Neural cell (in vitro differentiated cells): ENCODE results near the gene VASH1. TPM values are rescaled to one million over a fixed set of nuclear protein-coding genes. Genes with fewer than 3 reads are reported as not detected.
"Not testable (repeated sequence)": the region's sequence is repeated elsewhere in the genome, so short reads cannot be mapped to it uniquely, and the experiment has no call there.

Source experiments
- H2AFZ ChIP-seq: fragments of 200-600, 300-800 bp; sonication (generic), shearing (Covaris generic); 2 replicates; pipeline ENCODE4 v1.6.0; 2014; ENCODE audit warnings: low read depth, mild to moderate bottlenecking, antibody characterized with exemption, low read length, moderate library complexity
- H3F3A ChIP-seq: fragments of 200-600 bp; shearing (Covaris generic); 2 replicates; pipeline ENCODE4 v1.6.1; 2016; ENCODE audit warnings: mild to moderate bottlenecking, moderate library complexity, mixed read lengths, antibody characterized with exemption, low read length; ENCODE audit not compliant: insufficient read depth, poor library complexity, severe bottlenecking
- H3K27ac ChIP-seq: fragments of 200-600, 300-800 bp; sonication (generic), shearing (Covaris generic); 2 replicates; pipeline ENCODE4 v1.5.1; 2014; ENCODE audit warnings: mild to moderate bottlenecking, low read length, moderate library complexity
- H3K27me3 ChIP-seq: fragments of 300-800, 200-600 bp; sonication (generic), shearing (Covaris generic); 2 replicates; pipeline ENCODE4 v1.6.0; 2014; ENCODE audit warnings: mild to moderate bottlenecking, low read depth, low read length, moderate library complexity; ENCODE audit not compliant: insufficient read depth
- H3K36me3 ChIP-seq: fragments of 300-800, 200-600 bp; sonication (generic), shearing (Covaris generic); 2 replicates; pipeline ENCODE4 v1.5.1; 2014; ENCODE audit warnings: mild to moderate bottlenecking, antibody characterized with exemption, low read length, moderate library complexity; ENCODE audit not compliant: insufficient read depth
- H3K4me2 ChIP-seq: fragments of 300-800, 200-600 bp; sonication (generic), shearing (Covaris generic); 2 replicates; pipeline ENCODE4 v1.6.0; 2014; ENCODE audit warnings: mild to moderate bottlenecking, low read length
- H3K4me3 ChIP-seq: fragments of 300-800, 200-600 bp; sonication (generic), shearing (Covaris generic); 2 replicates; pipeline ENCODE4 v1.5.1; 2014; ENCODE audit warnings: mild to moderate bottlenecking, low read length, moderate library complexity
- H3K79me2 ChIP-seq: fragments of 200-600 bp; shearing (Covaris generic); replicated peaks from 2 replicates; pipeline ENCODE4 v1.6.0; 2014; ENCODE audit warnings: mild to moderate bottlenecking, low read length, moderate library complexity; ENCODE audit not compliant: insufficient read depth
- H3K9ac ChIP-seq: fragments of 300-800, 200-600 bp; sonication (generic), shearing (Covaris generic); 2 replicates; pipeline ENCODE4 v1.6.1; 2016; ENCODE audit warnings: mild to moderate bottlenecking, low read length, mixed read lengths
- H3K9me2 ChIP-seq: fragments of 200-600 bp; shearing (Covaris generic); 2 replicates; pipeline ENCODE4 v1.6.1; 2016; ENCODE audit warnings: mild to moderate bottlenecking, low read length, mixed read lengths; ENCODE audit not compliant: insufficient read depth
- H3K9me3 ChIP-seq: fragments of 200-600, 300-800 bp; sonication (generic), shearing (Covaris generic); 2 replicates; pipeline ENCODE4 v1.6.1; 2016; ENCODE audit warnings: mild to moderate bottlenecking, mixed run types, low read length, moderate library complexity, mixed read lengths
- H4K20me1 ChIP-seq: fragments of 200-600 bp; shearing (Covaris generic); 2 replicates; pipeline ENCODE4 v1.6.1; 2016; ENCODE audit warnings: mild to moderate bottlenecking, mixed run types; ENCODE audit not compliant: insufficient read depth
- CTCF ChIP-seq: fragments of 450-650 bp; IDR thresholded peaks from 2 replicates; pipeline ENCODE4 v1.5.1; 2014; ENCODE audit warnings: antibody characterized with exemption, mild to moderate bottlenecking, moderate library complexity; ENCODE audit not compliant: poor library complexity, severe bottlenecking
- EP300 ChIP-seq: fragments of 450-650 bp; conservative IDR thresholded peaks from 2 replicates; pipeline ENCODE4 v1.6.1; 2014; ENCODE audit warnings: antibody characterized with exemption, mild to moderate bottlenecking, moderate library complexity; ENCODE audit not compliant: poor library complexity, severe bottlenecking
- EZH2 ChIP-seq: fragments of 200-600, 300-800 bp; shearing (Covaris generic), sonication (generic); IDR thresholded peaks from 2 replicates; pipeline ENCODE4 v1.6.1; 2014; ENCODE audit warnings: antibody characterized with exemption, low read length, borderline replicate concordance, mild to moderate bottlenecking; ENCODE audit not compliant: insufficient read depth, poor library complexity, severe bottlenecking
- MXI1 ChIP-seq: fragments of 450-650 bp; conservative IDR thresholded peaks from 2 replicates; pipeline ENCODE4 v1.6.1; 2014; ENCODE audit warnings: antibody characterized with exemption, mild to moderate bottlenecking; ENCODE audit not compliant: poor library complexity, severe bottlenecking
- POLR2AphosphoS5 ChIP-seq: IDR thresholded peaks from 2 replicates; pipeline ENCODE4 v1.6.1; 2012
- REST ChIP-seq: IDR thresholded peaks from 2 replicates; pipeline ENCODE4 v1.6.1; 2012; ENCODE audit warnings: borderline replicate concordance
- SMC3 ChIP-seq: fragments of 450-650 bp; conservative IDR thresholded peaks from 2 replicates; pipeline ENCODE4 v1.6.1; 2014; ENCODE audit warnings: antibody characterized with exemption, mild to moderate bottlenecking, moderate library complexity; ENCODE audit not compliant: poor library complexity
- TAF1 ChIP-seq: IDR thresholded peaks from 2 replicates; pipeline ENCODE4 v1.6.1; 2012; ENCODE audit warnings: low read depth
- polyA plus RNA-seq: library from polyadenylated mRNA; depleted of rRNA; stranded (reverse); fragments of >200 nt; gene quantifications from 2 replicates; pipeline ENCODE4 v1.2.3, GENCODE V29; 2014

Gene VASH1
- polyA plus RNA-seq, 1 donor from 2014 or later, result 26.8 TPM

- no peaks in the 10 kb centered on the region for H3K79me2 ChIP-seq
- no peaks in the 10 kb centered on the region for H3K27me3 ChIP-seq
- no peak overlapping the region for H3K27ac ChIP-seq
- no peaks in the 10 kb centered on the region for H3K9me3 ChIP-seq
- H2AFZ ChIP-seq, result no peak overlapping the region
- no peak overlapping the region for H3K4me2 ChIP-seq
- no peaks in the 10 kb centered on the region for H4K20me1 ChIP-seq
- no peak overlapping the region for H3K4me3 ChIP-seq
- H3K9me2 ChIP-seq, result no peaks in the 10 kb centered on the region
- H3K9ac ChIP-seq, result no peak overlapping the region
- TF ChIP-seq REST, result no peak
- no peaks in the 10 kb centered on the region for H3K36me3 ChIP-seq
- no peaks in the 10 kb centered on the region for H3F3A ChIP-seq
Observed at GRCh38 chr14:76719666-76720065, 41.6 kb upstream of the VASH1 start.

- Histone ChIP-seq H3K36me3 (no peaks in the 10 kb centered on the region), H3K9me3 (no peaks in the 10 kb centered on the region), H3K27ac (no peak overlapping the region), H3K27me3 (no peaks in the 10 kb centered on the region), H3K79me2 (no peaks in the 10 kb centered on the region), H2AFZ (no peak overlapping the region), H3K9ac (no peak overlapping the region), H3K9me2 (no peaks in the 10 kb centered on the region), H3K4me2 (no peak overlapping the region), H3K4me3 (no peak overlapping the region), H4K20me1 (no peaks in the 10 kb centered on the region), H3F3A (no peaks in the 10 kb centered on the region)
- no peak for TF ChIP-seq POLR2AphosphoS5
Observed at GRCh38 chr14:76720382-76720813, 40.9 kb upstream of the VASH1 start.

- H3K4me2 ChIP-seq, H3K9ac ChIP-seq, H3K9me3 ChIP-seq, H3K36me3 ChIP-seq, H4K20me1 ChIP-seq, H3K4me3 ChIP-seq, H3K27ac ChIP-seq, H3F3A ChIP-seq, H3K27me3 ChIP-seq, H2AFZ ChIP-seq, H3K79me2 ChIP-seq, H3K9me2 ChIP-seq: not testable (repeated sequence)
Observed at GRCh38 chr14:76721506-76721905, 39.8 kb upstream of the VASH1 start.

- Histone ChIP-seq H3K4me3 (no peak overlapping the region), H3K9me2 (no peaks in the 10 kb centered on the region), H3K4me2 (no peak overlapping the region), H3K36me3 (no peaks in the 10 kb centered on the region), H4K20me1 (no peaks in the 10 kb centered on the region), H3K79me2 (no peaks in the 10 kb centered on the region), H3F3A (no peaks in the 10 kb centered on the region), H2AFZ (no peak overlapping the region), H3K27me3 (no peaks in the 10 kb centered on the region), H3K9ac (no peak overlapping the region), H3K9me3 (no peaks in the 10 kb centered on the region), H3K27ac (no peak overlapping the region)
- no peak for TF ChIP-seq MXI1
- TF ChIP-seq POLR2AphosphoS5, result no peak
- no peak for TF ChIP-seq EZH2
- TF ChIP-seq REST, result no peak
- no peak for TF ChIP-seq TAF1
- TF ChIP-seq SMC3, result no peak
- no peak for TF ChIP-seq CTCF
- TF ChIP-seq EP300, result no peak
Observed at GRCh38 chr14:76724651-76725550, 36.4 kb upstream of the VASH1 start.
